Left lung (tissue), 10 donors: ENCODE measurements around the gene MYH7B. TPM values are rescaled to one million over a fixed set of nuclear protein-coding genes. Genes with fewer than 3 reads are reported as not detected.

Experiments used
- ATAC-seq: fragments of 200-7000 bp; cut with Tn5 transposase; one replicate; pipeline ENCODE4 v1.9.1; 2020; ENCODE audit warnings: moderate library complexity
- DNase-seq, 4 donors: peaks; one replicate each; pipeline ENCODE4 v3.0.0-alpha.2; 2013 to 2020
- H3K27ac ChIP-seq, 2 donors: fragments of 200-600 bp; sonication (generic) in 1 of 2; one replicate each; pipeline versions ENCODE4 v1.5.0 to v1.8.0; 2020 to 2021
- H3K27me3 ChIP-seq, 2 donors: fragments of 200-600 bp; sonication (generic) in 1 of 2; one replicate each; pipeline versions ENCODE4 v1.5.0 to v1.8.0; 2020 to 2021
- H3K36me3 ChIP-seq, 2 donors: fragments of 200-600 bp; sonication (generic) in 1 of 2; one replicate each; pipeline versions ENCODE4 v1.5.0 to v1.8.0; 2020 to 2021
- H3K4me1 ChIP-seq, 2 donors: fragments of 200-600 bp; one replicate each; pipeline ENCODE4 v1.8.0; 2021
- H3K4me3 ChIP-seq, 2 donors: fragments of 200-600 bp; sonication (generic) in 1 of 2; one replicate each; pipeline versions ENCODE4 v1.5.0 to v1.8.0; 2020 to 2021; ENCODE audit warnings: mild to moderate bottlenecking in 1 of 2
- H3K9me3 ChIP-seq, 2 donors: fragments of 200-600 bp; sonication (generic) in 1 of 2; one replicate each; pipeline versions ENCODE4 v1.5.0 to v1.8.0; 2020 to 2021
- CTCF ChIP-seq, 2 donors: fragments of 200-600 bp; sonication (generic) in 1 of 2; IDR thresholded peaks; one replicate each; pipeline versions ENCODE4 v1.5.0 to v1.8.0; 2021; ENCODE audit warnings: antibody characterized with exemption in 2 of 2
- intact Hi-C, 2 donors: fragments of 100-400 bp; cut with DNase I; formaldehyde crosslinking; loops; one replicate each; pipeline versions ENCODE4 v1.11.2 to v1.14.2; 2022
- polyA plus RNA-seq, 6 donors: library from polyadenylated mRNA; unstranded; fragments of 120-200 nt; gene quantifications; one replicate each; pipeline ENCODE4 v1.2.1, GENCODE V29; 2013; ENCODE audit not compliant: insufficient read length in 6 of 6
- total RNA-seq, 2 donors: library from RNA; stranded (reverse); fragmentation: NEBNext Ultra II Directional; extraction: Animal tissue kit (Norgen Biotek cat#: 25700); gene quantifications; one replicate each; pipeline ENCODE4 v1.2.1, GENCODE V29; 2021
- donor health status: DM: no; HTN: yes; CAD: no.
- donor health status: DM: no; HTN: no; CAD: no.

Gene MYH7B
- total and polyA plus RNA-seq, 8 donors = 0.34 to 2.7 (median 2.0) TPM

- ATAC-seq = no peak
- no peak overlapping the region for H3K4me3 ChIP-seq
- TF ChIP-seq CTCF (IDR thresholded peaks at IDR 0.05) = no peak
Observed at GRCh38 chr20:34948030-34948429, 7.6 kb upstream of the MYH7B start.

GRCh38 chr20:34949120-34949519 lies 6.5 kb upstream of the MYH7B start:
- Histone ChIP-seq H3K4me1 (peaks cover 0 to 6% of the 10 kb centered on the region in 2 donors), H3K9me3 (no peaks in the 10 kb centered on the region), H3K27ac (no peak overlapping the region), H3K36me3 (peaks cover 0 to 56% of the 10 kb centered on the region in 2 donors), H3K27me3 (no peaks in the 10 kb centered on the region), H3K4me3 (no peak overlapping the region)
- intact Hi-C loops = no loop called here
- no peak for TF ChIP-seq CTCF (IDR thresholded peaks at IDR 0.05)
- ATAC-seq (no peak), DNase-seq (no peak)

More at GRCh38 chr20:34948030-34948429, 7.6 kb upstream of the MYH7B start:
- no peaks in the 10 kb centered on the region for H3K4me1 ChIP-seq
- H3K27me3 ChIP-seq = no peaks in the 10 kb centered on the region
- no peak overlapping the region for H3K27ac ChIP-seq
- peaks cover 0 to 65% of the 10 kb centered on the region in 2 donors for H3K36me3 ChIP-seq
- no peak for DNase-seq
- intact Hi-C loops = no loop called here
- H3K9me3 ChIP-seq = no peaks in the 10 kb centered on the region

GRCh38 chr20:34951252-34951651 lies 4.4 kb upstream of the MYH7B start:
- peaks cover 5 to 20% of the 10 kb centered on the region in 2 donors for H3K4me1 ChIP-seq
- DNase-seq (no peak), ATAC-seq (no peak)
- no peak overlapping the region for H3K27ac ChIP-seq
- H3K27me3 ChIP-seq = no peaks in the 10 kb centered on the region
- intact Hi-C loops = no loop called here
- TF ChIP-seq CTCF (IDR thresholded peaks at IDR 0.05) = no peak
- H3K36me3 ChIP-seq = peaks cover 0 to 35% of the 10 kb centered on the region in 2 donors
- H3K4me3 ChIP-seq = no peak overlapping the region
- no peaks in the 10 kb centered on the region for H3K9me3 ChIP-seq

- DNase-seq = no peak
- intact Hi-C loops = no loop called here
- H3K4me1 ChIP-seq = peaks cover 5 to 21% of the 10 kb centered on the region in 2 donors
- H3K9me3 ChIP-seq = no peaks in the 10 kb centered on the region
- H3K4me3 ChIP-seq = no peak overlapping the region
- H3K27me3 ChIP-seq = no peaks in the 10 kb centered on the region
- ATAC-seq = no peak
- no peak overlapping the region for H3K27ac ChIP-seq
- peaks cover 0 to 31% of the 10 kb centered on the region in 2 donors for H3K36me3 ChIP-seq
- no peak for TF ChIP-seq CTCF (IDR thresholded peaks at IDR 0.05)
Observed at GRCh38 chr20:34951652-34952051, 4.0 kb upstream of the MYH7B start.

GRCh38 chr20:34952671-34953070 lies 3.0 kb upstream of the MYH7B start:
- no peak overlapping the region for H3K27ac ChIP-seq
- peaks cover 5 to 21% of the 10 kb centered on the region in 2 donors for H3K4me1 ChIP-seq
- intact Hi-C loops = no loop called here
- no peak for TF ChIP-seq CTCF (IDR thresholded peaks at IDR 0.05)
- no peak overlapping the region for H3K4me3 ChIP-seq
- H3K27me3 ChIP-seq = no peaks in the 10 kb centered on the region
- ATAC-seq (no peak), DNase-seq (no peak)
- H3K9me3 ChIP-seq = no peaks in the 10 kb centered on the region
- peaks cover 0 to 28% of the 10 kb centered on the region in 2 donors for H3K36me3 ChIP-seq
